Right cardiac atrium (tissue), 5 donors: Measurements from ENCODE around the gene KCTD2. TPM values are rescaled to one million over a fixed set of nuclear protein-coding genes. Genes with fewer than 3 reads are reported as not detected.

Source experiments
- ATAC-seq, 2 donors: fragments of 200-7000 bp; cut with Tn5 transposase; one replicate each; pipeline versions ENCODE4 v1.8.0 to v1.9.1; 2020; ENCODE audit warnings: moderate library complexity in 2 of 2, mild to moderate bottlenecking in 1 of 2
- DNase-seq, 3 donors: peaks; one replicate each; pipeline ENCODE4 v3.0.0-alpha.2; 2020
- H3K27ac ChIP-seq: one replicate; pipeline ENCODE4 v1.5.1; 2013; ENCODE audit warnings: mild to moderate bottlenecking, low read length, control low read depth, moderate library complexity
- H3K27me3 ChIP-seq: one replicate; pipeline ENCODE4 v1.6.1; 2013; ENCODE audit not compliant: control insufficient read depth, insufficient read depth
- H3K4me1 ChIP-seq: one replicate; pipeline ENCODE4 v1.6.1; 2013; ENCODE audit warnings: low read length; ENCODE audit not compliant: control insufficient read depth, insufficient read depth
- H3K4me3 ChIP-seq: one replicate; pipeline ENCODE4 v1.5.1; 2013; ENCODE audit warnings: low read length, control low read depth
- H3K9me3 ChIP-seq: one replicate; pipeline ENCODE4 v1.6.1; 2013; ENCODE audit warnings: low read length; ENCODE audit not compliant: control insufficient read depth
- WGBS: extraction: QIAGEN DNeasy Blood & Tissue Kit; methylation state at CpG from one replicate; pipeline ENCODE4 v1.1.7; 2013; 5-methylcytosine and 5-hydroxymethylcytosine counted together
- intact Hi-C, 4 donors: fragments of 100-400 bp; cut with DNase I; formaldehyde crosslinking; loops; one replicate each; pipeline versions ENCODE4 v1.11.0 to v1.14.0; 2022 to 2023
- polyA plus RNA-seq: library from polyadenylated mRNA; stranded (reverse); fragments of 200-250 nt; gene quantifications from one replicate; pipeline ENCODE4 v1.2.3, GENCODE V29; 2013
- total RNA-seq, 4 donors: library from RNA; stranded (reverse); fragmentation: NEBNext Ultra II Directional; extraction: Animal tissue kit (Norgen Biotek cat#: 25700); gene quantifications; one replicate each; pipeline ENCODE4 v1.2.1, GENCODE V29; 2021
- donor health status: healthy with polysubstance abuse.
- donor health status: DM: no; HTN: yes; CAD: no.
- donor health status: DM: no; HTN: no; CAD: no.
- donor health status: DM: no; HTN: yes; CAD: no; lungs with severe emphysema.
- donor health status: DM: yes; HTN: yes; CAD: no.

The KCTD2 gene
- total and polyA plus RNA-seq, 5 donors = 22.3 to 27.5 (median 22.8) TPM

GRCh38 chr17:75051941-75052340, 4.9 kb downstream of the KCTD2 start:
- Histone ChIP-seq H3K27ac (no peak overlapping the region), H3K9me3 (no peaks in the 10 kb centered on the region), H3K4me1 (peaks cover 3% of the 10 kb centered on the region), H3K27me3 (no peaks in the 10 kb centered on the region), H3K4me3 (no peak overlapping the region)
- no peak for DNase-seq
- intact Hi-C loops = loop anchor here in 2 of 4 donors (10.0 kb wide), 2 partner anchors 63 to 153 kb away; partner anchors contain the start of gene NUP85 (in 1 of the 2)
- ATAC-seq = no peak
- WGBS = 80% methylated on average over 2 of the region's 2 CpGs

- 58% methylated on average over 25 of the region's 25 CpGs for WGBS
- no peak overlapping the region for H3K4me3 ChIP-seq
- DNase-seq = peak in 1 of 3 donors; percentile 70
These were observed 12.6 kb downstream of the KCTD2 start for GRCh38 chr17:75059369-75060345.

GRCh38 chr17:75060434-75061054, 13.5 kb downstream of the KCTD2 start:
- H3K4me3 ChIP-seq = no peak overlapping the region
- no peaks in the 10 kb centered on the region for H3K9me3 ChIP-seq
- DNase-seq (peak in 2 of 3 donors; percentile 70 to 76), ATAC-seq (peak; percentile 64 to 68)
- intact Hi-C loops = loop anchor here in 2 of 4 donors (10.0 kb wide), 2 partner anchors 54 to 114 kb away; no protein-coding TSS in a partner anchor
- no peaks in the 10 kb centered on the region for H3K27me3 ChIP-seq
- 80% methylated on average over 26 of the region's 26 CpGs for WGBS
- no peaks in the 10 kb centered on the region for H3K4me1 ChIP-seq
- H3K27ac ChIP-seq = peak overlapping the region; percentile 18

More at GRCh38 chr17:75059369-75060345, 12.6 kb downstream of the KCTD2 start:
- Histone ChIP-seq H3K9me3 (no peaks in the 10 kb centered on the region), H3K27me3 (no peaks in the 10 kb centered on the region), H3K4me1 (no peaks in the 10 kb centered on the region), H3K27ac (peak overlapping the region; percentile 3)
- intact Hi-C loops = loop anchor here in 3 of 4 donors (10.0 kb wide), 3 partner anchors 55 to 145 kb away; partner anchors contain the start of gene NUP85 (in 1 of the 3)
- peak; percentile 81 to 85 for ATAC-seq

GRCh38 chr17:75061055-75061438, 14.0 kb downstream of the KCTD2 start:
- no peaks in the 10 kb centered on the region for H3K9me3 ChIP-seq
- DNase-seq = no peak
- WGBS = 95% methylated on average over 10 of the region's 10 CpGs
- H3K4me1 ChIP-seq = no peaks in the 10 kb centered on the region
- intact Hi-C loops = loop anchor here in 2 of 4 donors (10.0 kb wide), 2 partner anchors 54 to 114 kb away; no protein-coding TSS in a partner anchor
- H3K27me3 ChIP-seq = no peaks in the 10 kb centered on the region
- ATAC-seq = no peak
- no peak overlapping the region for H3K4me3 ChIP-seq
- H3K27ac ChIP-seq = no peak overlapping the region

GRCh38 chr17:75061618-75062017, 14.6 kb downstream of the KCTD2 start:
- H3K9me3 ChIP-seq = no peaks in the 10 kb centered on the region
- H3K27ac ChIP-seq = no peak overlapping the region
- H3K4me3 ChIP-seq = no peak overlapping the region
- DNase-seq = no peak
- WGBS = 81% methylated on average over 8 of the region's 8 CpGs
- H3K4me1 ChIP-seq = no peaks in the 10 kb centered on the region
- H3K27me3 ChIP-seq = no peaks in the 10 kb centered on the region
- intact Hi-C loops = loop anchor here in 2 of 4 donors (10.0 kb wide), 2 partner anchors 53 to 113 kb away; no protein-coding TSS in a partner anchor
- no peak for ATAC-seq

GRCh38 chr17:75063201-75063600, 16.2 kb downstream of the KCTD2 start:
- intact Hi-C loops = loop anchor here in 2 of 4 donors (10.0 kb wide), 2 partner anchors 52 to 112 kb away; no protein-coding TSS in a partner anchor
- 84% methylated on average over 13 of the region's 13 CpGs for WGBS

GRCh38 chr17:75063626-75064025, 16.6 kb downstream of the KCTD2 start:
- Histone ChIP-seq H3K4me3 (no peak overlapping the region), H3K27ac (no peak overlapping the region), H3K27me3 (no peaks in the 10 kb centered on the region), H3K9me3 (no peaks in the 10 kb centered on the region), H3K4me1 (no peaks in the 10 kb centered on the region)
- intact Hi-C loops = loop anchor here in 2 of 4 donors (10.0 kb wide), 2 partner anchors 51 to 111 kb away; no protein-coding TSS in a partner anchor
- 75% methylated on average over 3 of the region's 3 CpGs for WGBS
- DNase-seq (no peak), ATAC-seq (no peak)

More at GRCh38 chr17:75063201-75063600, 16.2 kb downstream of the KCTD2 start:
- Histone ChIP-seq H3K4me3 (no peak overlapping the region), H3K27me3 (no peaks in the 10 kb centered on the region), H3K27ac (no peak overlapping the region), H3K9me3 (no peaks in the 10 kb centered on the region), H3K4me1 (no peaks in the 10 kb centered on the region)
- peak in 1 of 3 donors; percentile 22 for DNase-seq
- no peak for ATAC-seq

GRCh38 chr17:75064040-75064439, 17.0 kb downstream of the KCTD2 start:
- 93% methylated on average over 11 of the region's 11 CpGs for WGBS
- Histone ChIP-seq H3K9me3 (no peaks in the 10 kb centered on the region), H3K4me1 (no peaks in the 10 kb centered on the region), H3K4me3 (no peak overlapping the region), H3K27ac (no peak overlapping the region), H3K27me3 (no peaks in the 10 kb centered on the region)
- intact Hi-C loops = loop anchor here in 2 of 4 donors (10.0 kb wide), 2 partner anchors 51 to 111 kb away; no protein-coding TSS in a partner anchor
- peak in 1 of 3 donors; percentile 16 for DNase-seq
- ATAC-seq = no peak

GRCh38 chr17:75064460-75064859, 17.4 kb downstream of the KCTD2 start:
- DNase-seq (no peak), ATAC-seq (no peak)
- no peak overlapping the region for H3K27ac ChIP-seq
- H3K27me3 ChIP-seq = no peaks in the 10 kb centered on the region
- H3K4me3 ChIP-seq = no peak overlapping the region
- intact Hi-C loops = loop anchor here in 2 of 4 donors (10.0 kb wide), 2 partner anchors 50 to 110 kb away; no protein-coding TSS in a partner anchor
- H3K4me1 ChIP-seq = no peaks in the 10 kb centered on the region
- no peaks in the 10 kb centered on the region for H3K9me3 ChIP-seq
- WGBS = 81% methylated on average over 8 of the region's 8 CpGs

GRCh38 chr17:75064867-75065561, 18.0 kb downstream of the KCTD2 start:
- DNase-seq = peak in 1 of 3 donors; percentile 17
- WGBS = 92% methylated on average over 18 of the region's 18 CpGs
- H3K27ac ChIP-seq = no peak overlapping the region
- H3K4me3 ChIP-seq = no peak overlapping the region
- intact Hi-C loops = loop anchor here in 2 of 4 donors (10.0 kb wide), 2 partner anchors 50 to 110 kb away; no protein-coding TSS in a partner anchor
- no peak for ATAC-seq
- H3K9me3 ChIP-seq = no peaks in the 10 kb centered on the region
- H3K27me3 ChIP-seq = no peaks in the 10 kb centered on the region
- H3K4me1 ChIP-seq = no peaks in the 10 kb centered on the region
